ENCODE data around the gene CNNM3.
"Not testable (repeated sequence)": the region's sequence is repeated elsewhere in the genome, so short reads cannot be mapped to it uniquely, and the experiment has no call there.

CNNM3 gene

GRCh38 chr2:96816127-96816835 is at the start of gene CNNM3:
Gene CNNM3 (plus strand): TSS chr2:96816268. CDS start chr2:96816278, 10 bp downstream.
- H3K4me3 ChIP-seq (ENCODE audit: low read depth, low read length) = peak within 1 kb of the TSS; percentile 78

- no peak overlapping the region for H3K4me3 ChIP-seq (ENCODE audit: low read depth, low read length)
These were observed 48.8 kb upstream of the CNNM3 start for GRCh38 chr2:96767135-96767871.

GRCh38 chr2:96768083-96768561 is 47.9 kb upstream of the CNNM3 start:
- H3K4me3 ChIP-seq (ENCODE audit: low read depth, low read length) = no peak overlapping the region

GRCh38 chr2:96769814-96770213 is 46.3 kb upstream of the CNNM3 start:
- no peak overlapping the region for H3K4me3 ChIP-seq (ENCODE audit: low read depth, low read length)

- no peak overlapping the region for H3K4me3 ChIP-seq (ENCODE audit: low read depth, low read length)
These were observed 45.4 kb upstream of the CNNM3 start for GRCh38 chr2:96770442-96771202.

DNA sequence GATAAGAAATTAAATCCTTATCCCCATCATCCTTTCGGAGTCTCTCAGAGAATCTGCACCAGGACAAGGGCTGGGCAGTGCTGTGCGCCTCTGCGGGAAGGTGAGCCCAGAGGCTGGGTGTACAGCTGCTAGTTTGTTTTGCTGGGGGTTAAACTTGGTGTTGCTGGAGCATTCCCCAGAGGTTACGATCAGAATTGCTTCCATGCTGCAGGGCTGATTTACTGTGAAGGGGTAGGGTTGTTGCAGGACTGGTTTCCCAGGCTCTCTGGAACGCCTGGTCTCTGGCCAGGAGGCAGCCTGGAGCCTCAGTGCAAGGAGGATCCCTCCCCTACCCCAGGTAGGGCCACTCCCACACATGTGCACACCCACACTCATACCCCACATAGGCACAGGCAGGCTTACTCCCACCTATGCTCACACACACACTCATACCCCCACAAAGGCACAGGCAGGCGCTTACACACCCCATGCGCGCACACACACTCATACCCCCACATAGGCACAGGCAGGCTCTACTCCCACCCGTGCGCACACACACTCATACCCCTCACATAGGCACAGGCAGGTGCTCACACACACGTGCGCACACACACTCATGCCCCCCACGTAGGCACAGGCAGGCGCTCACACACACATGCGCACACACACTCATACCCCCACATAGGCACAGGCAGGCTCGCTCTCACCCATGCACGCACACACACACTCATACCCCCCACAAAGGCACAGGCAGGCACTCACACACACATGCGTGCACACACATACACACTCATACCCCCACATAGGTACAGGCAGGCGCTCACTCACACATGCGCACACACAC is 44.1 kb upstream of the CNNM3 start:
- no peak overlapping the region for H3K4me3 ChIP-seq (ENCODE audit: low read depth, low read length)

- no peak overlapping the region for H3K4me3 ChIP-seq (ENCODE audit: low read depth, low read length)
These were observed 43.0 kb upstream of the CNNM3 start for GRCh38 chr2:96772903-96773671.

GRCh38 chr2:96773922-96774321 is 42.1 kb upstream of the CNNM3 start:
- no peak overlapping the region for H3K4me3 ChIP-seq (ENCODE audit: low read depth, low read length)

- H3K4me3 ChIP-seq (ENCODE audit: low read depth, low read length) = no peak overlapping the region
These were observed 40.9 kb upstream of the CNNM3 start for GRCh38 chr2:96775160-96775559.

DNA sequence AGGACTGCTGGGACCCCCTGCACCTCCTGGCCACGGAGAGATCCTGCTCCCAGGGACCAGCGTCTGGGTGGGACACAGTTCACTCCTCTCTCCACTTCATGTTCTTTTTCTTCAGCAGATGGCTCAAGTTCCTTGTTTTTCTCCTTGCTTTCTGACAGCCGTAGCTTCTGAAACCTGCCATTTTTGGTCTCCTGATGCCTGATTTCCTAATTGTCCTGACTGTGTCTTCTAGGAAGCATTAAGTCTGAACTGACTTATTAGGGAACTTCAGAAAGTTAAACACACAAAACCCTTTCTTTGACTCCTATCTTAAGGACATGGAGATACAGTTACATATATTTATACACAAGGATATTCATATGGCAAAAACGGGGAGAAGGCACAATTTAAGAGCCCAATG is 32.7 kb upstream of the CNNM3 start:
- H3K4me3 ChIP-seq (ENCODE audit: low read depth, low read length) = no peak overlapping the region

DNA sequence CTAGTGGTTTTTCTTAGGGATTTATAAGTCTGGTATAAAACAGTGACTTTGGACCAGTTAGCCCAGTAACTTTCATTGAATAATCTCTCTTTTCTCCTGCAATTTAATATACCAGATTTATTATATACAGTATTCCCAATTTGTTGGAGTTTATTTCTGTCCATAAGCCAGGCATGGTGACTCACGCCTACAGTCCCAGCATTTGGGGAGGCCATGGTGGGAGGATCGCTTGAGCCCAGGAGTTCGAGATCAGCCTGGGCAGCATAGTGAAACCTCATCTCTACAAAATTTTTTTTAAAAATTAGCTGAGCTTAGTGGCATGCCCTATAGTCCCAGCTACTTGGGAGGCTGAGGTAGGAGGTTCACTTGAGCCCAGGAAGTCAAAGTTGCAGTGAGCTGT is 28.7 kb upstream of the CNNM3 start:
- H3K4me3 ChIP-seq (ENCODE audit: low read depth, low read length) = no peak overlapping the region

DNA sequence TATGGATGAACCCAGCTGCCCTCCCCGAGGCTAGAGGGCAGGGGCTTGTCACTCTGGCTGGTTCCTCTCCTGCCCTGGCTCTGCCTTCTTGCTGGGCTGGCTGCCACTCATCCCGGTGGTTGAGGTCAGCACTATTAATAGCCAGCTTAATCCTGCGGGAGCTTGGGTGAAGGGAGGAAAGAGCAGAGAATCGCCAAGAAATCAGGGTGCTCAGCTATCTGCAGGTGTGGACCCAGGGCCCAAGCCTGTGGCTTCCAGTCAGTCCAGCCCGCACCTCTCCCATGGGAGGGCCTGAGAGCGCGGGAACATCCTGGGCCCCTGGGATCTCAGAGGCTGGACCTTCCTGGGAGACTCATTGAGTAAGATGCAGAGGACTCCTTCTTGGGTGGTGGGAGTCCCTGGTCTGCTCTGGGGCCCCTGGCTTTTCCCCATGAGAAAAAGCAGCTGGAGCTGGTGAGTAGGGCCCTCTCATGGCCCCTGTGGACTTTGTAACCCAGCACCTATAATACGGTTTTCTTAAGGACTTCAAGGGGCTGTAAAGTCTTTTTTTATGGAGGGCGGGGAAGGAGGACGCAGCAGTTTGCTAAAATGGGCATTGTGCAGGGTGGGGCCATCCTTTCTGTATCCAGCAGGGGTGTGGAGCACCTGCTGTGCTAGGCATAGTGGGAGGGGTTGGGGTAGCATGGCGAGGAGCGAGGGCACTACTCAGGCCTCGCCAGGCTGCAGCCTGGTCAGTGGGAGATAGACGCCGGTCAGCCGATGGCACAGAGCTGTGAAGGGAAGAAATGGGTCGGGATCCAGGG is 27.4 kb upstream of the CNNM3 start:
- no peak overlapping the region for H3K4me3 ChIP-seq (ENCODE audit: low read depth, low read length)

- no peak overlapping the region for H3K4me3 ChIP-seq (ENCODE audit: low read depth, low read length)
These were observed 26.8 kb upstream of the CNNM3 start for GRCh38 chr2:96789245-96789617.

GRCh38 chr2:96792772-96793749 is 23.0 kb upstream of the CNNM3 start:
- no peak overlapping the region for H3K4me3 ChIP-seq (ENCODE audit: low read depth, low read length)

DNA sequence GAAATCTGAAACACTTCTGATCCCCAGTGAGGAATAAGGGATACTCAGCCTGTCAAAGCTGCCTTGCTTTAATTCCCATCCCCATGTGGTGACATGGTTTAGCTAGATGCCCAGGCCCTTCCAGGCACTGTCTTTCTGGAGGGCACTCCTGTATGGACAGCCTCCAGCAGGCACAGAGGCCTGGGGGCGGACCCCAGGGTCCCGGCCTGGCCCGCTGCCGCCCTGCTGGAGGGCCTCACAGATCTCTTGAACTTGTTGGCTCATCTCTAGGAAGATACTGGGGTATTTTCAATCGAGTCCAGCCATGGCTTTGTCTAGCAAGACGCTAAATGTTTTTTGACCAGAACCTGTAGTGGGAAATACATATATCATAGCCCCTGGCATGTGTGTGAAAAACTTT is 21.0 kb upstream of the CNNM3 start:
- H3K4me3 ChIP-seq (ENCODE audit: low read depth, low read length) = no peak overlapping the region

DNA sequence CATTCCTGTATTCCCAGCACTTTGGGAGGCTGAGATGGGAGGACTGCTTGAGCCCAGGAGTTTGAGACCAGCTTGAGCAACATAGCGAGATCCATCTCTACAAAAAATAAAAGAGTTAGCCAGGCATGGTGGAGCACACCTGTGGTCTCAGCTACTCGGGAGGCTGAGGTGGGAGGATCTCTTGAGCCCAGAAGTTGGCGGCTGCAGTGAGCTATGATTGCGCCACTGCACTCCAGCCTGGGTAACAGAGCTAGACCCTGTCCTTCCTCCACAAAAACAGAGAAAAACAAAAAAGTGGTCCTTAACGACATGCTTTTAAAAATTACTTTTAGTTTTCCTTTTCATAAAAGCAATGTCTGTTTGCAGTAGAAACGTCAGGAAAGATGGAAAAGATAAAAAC is 19.6 kb upstream of the CNNM3 start:
- H3K4me3 ChIP-seq (ENCODE audit: low read depth, low read length) = not testable (repeated sequence)

GRCh38 chr2:96797066-96797625 is 18.9 kb upstream of the CNNM3 start:
- H3K4me3 ChIP-seq (ENCODE audit: low read depth, low read length) = no peak overlapping the region
